ENCODE data around the gene EN2.

DNA sequence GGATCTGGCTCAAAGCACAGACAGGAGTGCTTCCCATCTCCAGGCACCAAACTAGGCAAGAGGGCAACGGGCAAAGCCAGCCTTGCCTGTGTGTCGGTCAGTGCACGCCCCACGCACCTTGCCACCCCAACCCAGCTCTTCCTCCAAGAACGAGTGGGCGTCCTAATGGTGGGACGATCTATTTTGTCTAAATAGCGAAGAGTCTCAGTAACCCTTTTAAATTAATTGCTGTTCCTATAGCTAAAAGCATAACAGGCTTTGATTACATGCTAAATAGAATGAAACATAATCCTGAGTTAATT, 12.2 kb downstream of the EN2 start:
- no peak for TF ChIP-seq EZH2 (IDR thresholded peaks at IDR 0.05; ENCODE audit: low read depth)
- TF ChIP-seq, protein P1, sequence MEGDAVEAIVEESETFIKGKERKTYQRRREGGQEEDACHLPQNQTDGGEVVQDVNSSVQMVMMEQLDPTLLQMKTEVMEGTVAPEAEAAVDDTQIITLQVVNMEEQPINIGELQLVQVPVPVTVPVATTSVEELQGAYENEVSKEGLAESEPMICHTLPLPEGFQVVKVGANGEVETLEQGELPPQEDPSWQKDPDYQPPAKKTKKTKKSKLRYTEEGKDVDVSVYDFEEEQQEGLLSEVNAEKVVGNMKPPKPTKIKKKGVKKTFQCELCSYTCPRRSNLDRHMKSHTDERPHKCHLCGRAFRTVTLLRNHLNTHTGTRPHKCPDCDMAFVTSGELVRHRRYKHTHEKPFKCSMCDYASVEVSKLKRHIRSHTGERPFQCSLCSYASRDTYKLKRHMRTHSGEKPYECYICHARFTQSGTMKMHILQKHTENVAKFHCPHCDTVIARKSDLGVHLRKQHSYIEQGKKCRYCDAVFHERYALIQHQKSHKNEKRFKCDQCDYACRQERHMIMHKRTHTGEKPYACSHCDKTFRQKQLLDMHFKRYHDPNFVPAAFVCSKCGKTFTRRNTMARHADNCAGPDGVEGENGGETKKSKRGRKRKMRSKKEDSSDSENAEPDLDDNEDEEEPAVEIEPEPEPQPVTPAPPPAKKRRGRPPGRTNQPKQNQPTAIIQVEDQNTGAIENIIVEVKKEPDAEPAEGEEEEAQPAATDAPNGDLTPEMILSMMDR (conservative IDR thresholded peaks at IDR 0.05), result no peak
